Tibial artery (tissue), 4 donors: ENCODE data around the gene SYTL2.
A peak's percentile ranks its signal among the peaks of the same experiment; 100 is the strongest.
"Not testable (repeated sequence)": the region's sequence is repeated elsewhere in the genome, so short reads cannot be mapped to it uniquely, and the experiment has no call there.

Experiments
- DNase-seq, 2 donors: peaks; one replicate each; pipeline ENCODE4 v3.0.0-alpha.2; 2019
- H3K27ac ChIP-seq, 2 donors: fragments of 200-600 bp; sonication (generic) in 1 of 2; 1 replicate in 1 of 2; 2 replicates in 1 of 2; pipeline ENCODE4 v1.5.1; 2018 to 2019; ENCODE audit warnings: mild to moderate bottlenecking in 1 of 2
- H3K27me3 ChIP-seq, 2 donors: fragments of 200-600 bp; sonication (generic) in 1 of 2; one replicate each; pipeline versions ENCODE4 v1.5.1 to v1.6.0; 2016 to 2019
- H3K36me3 ChIP-seq, 3 donors: fragments of 200-600 bp; sonication (generic) in 2 of 3; one replicate each; pipeline ENCODE4 v1.5.1; 2016 to 2019; ENCODE audit warnings: mild to moderate bottlenecking in 2 of 3
- H3K4me1 ChIP-seq, 4 donors: fragments of 200-600 bp; sonication (generic) in 2 of 4; 1 replicate in 3 of 4; 2 replicates in 1 of 4; pipeline ENCODE4 v1.5.1; 2016 to 2019
- H3K4me3 ChIP-seq, 2 donors: fragments of 200-600 bp; sonication (generic) in 1 of 2; 1 replicate in 1 of 2; 2 replicates in 1 of 2; pipeline ENCODE4 v1.5.1; 2018 to 2019; ENCODE audit warnings: mild to moderate bottlenecking in 2 of 2
- H3K9me3 ChIP-seq, 3 donors: fragments of 200-600 bp; sonication (generic) in 1 of 3; one replicate each; pipeline ENCODE4 v1.5.1; 2016 to 2019
- CTCF ChIP-seq, 2 experiments: fragments of 200-600 bp in 1 of 2; fragments of 450-650 bp in 1 of 2; IDR thresholded peaks; one replicate each; pipeline ENCODE4 v1.5.1; 2017 to 2019; ENCODE audit warnings: antibody characterized with exemption in 2 of 2, mild to moderate bottlenecking in 1 of 2, moderate library complexity in 1 of 2
- intact Hi-C: fragments of 100-400 bp; cut with DNase I; formaldehyde crosslinking; loops from one replicate; pipeline ENCODE4 v1.15.0; 2023; ENCODE audit warnings: low total_unique reads

The SYTL2 gene

DNA sequence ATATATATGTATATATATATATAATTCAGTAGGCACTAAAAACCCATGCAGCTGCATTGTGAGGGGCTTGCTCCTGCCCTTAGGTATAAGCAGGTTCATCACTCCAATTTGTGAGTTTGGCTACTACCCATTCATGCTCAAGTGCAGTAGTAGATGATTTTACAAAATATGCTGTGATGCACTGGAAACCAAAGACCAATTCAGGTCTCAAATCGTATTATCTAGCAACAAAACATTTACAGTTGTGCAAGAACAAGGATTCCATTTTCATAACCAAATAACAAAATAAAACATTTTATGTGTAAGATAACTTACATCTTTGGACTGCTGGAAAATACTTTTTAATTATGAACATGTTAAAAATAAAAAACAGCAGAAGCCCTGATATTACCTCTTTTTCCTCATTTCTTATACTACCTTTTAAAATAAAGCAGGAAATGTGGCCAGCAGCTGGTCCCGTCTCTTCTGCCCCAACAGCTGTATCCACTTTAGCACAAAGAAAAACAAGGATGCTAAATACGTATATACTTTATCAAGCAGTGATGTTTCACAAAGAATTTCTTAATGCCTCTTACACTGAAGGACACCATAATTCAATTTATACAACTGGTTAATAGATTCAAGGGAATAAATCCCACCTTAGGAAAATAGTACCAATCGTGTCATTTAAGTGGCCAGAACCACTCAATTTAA lies 148.8 kb downstream of the SYTL2 start:
- Histone ChIP-seq H3K36me3 (peaks cover 0 to 9% (median 8%) of the 10 kb centered on the region in 3 donors), H3K9me3 (no peaks in the 10 kb centered on the region), H3K27ac (peak overlapping the region in 1 of 2 donors; percentile 96), H3K4me3 (peak overlapping the region; percentile 71 to 95), H3K27me3 (no peaks in the 10 kb centered on the region), H3K4me1 (peaks cover 0 to 62% (median 26%) of the 10 kb centered on the region in 4 donors)
- intact Hi-C loops = loop anchor here (5.0 kb wide), 1 partner anchor 35 kb away; the partner anchor contains the start of genes DLG2 and TMEM126B
- TF ChIP-seq CTCF (IDR thresholded peaks at IDR 0.05) = no peak
- no peak for DNase-seq

DNA sequence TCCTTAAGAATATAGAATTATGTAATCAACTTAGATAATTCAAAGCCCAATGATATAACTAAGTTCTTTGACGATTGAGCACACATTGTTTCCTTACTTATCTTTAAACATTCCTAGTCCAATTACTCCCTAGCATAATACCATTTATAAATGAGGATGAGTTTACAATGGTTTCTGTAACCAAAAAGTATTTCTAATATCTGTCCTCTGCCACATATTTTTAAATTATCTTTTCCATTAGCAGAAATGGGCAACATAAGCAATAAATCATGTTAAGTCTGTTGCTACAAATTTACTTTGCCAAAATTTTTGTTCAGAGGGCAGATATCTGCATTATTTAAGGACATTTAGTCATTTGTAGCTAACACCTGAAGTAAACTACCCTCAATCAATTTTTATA lies 152.8 kb downstream of the SYTL2 start:
- no peak for DNase-seq
- H3K27ac ChIP-seq = no peak overlapping the region
- intact Hi-C loops = no loop called here
- H3K4me3 ChIP-seq = no peak overlapping the region
- peaks cover 0 to 62% (median 25%) of the 10 kb centered on the region in 4 donors for H3K4me1 ChIP-seq
- H3K27me3 ChIP-seq = no peaks in the 10 kb centered on the region
- H3K9me3 ChIP-seq = no peaks in the 10 kb centered on the region
- no peak for TF ChIP-seq CTCF (IDR thresholded peaks at IDR 0.05)
- peaks cover 4 to 26% (median 9%) of the 10 kb centered on the region in 3 donors for H3K36me3 ChIP-seq

GRCh38 chr11:85656777-85657176 lies 154.2 kb downstream of the SYTL2 start:
- peaks cover 4 to 30% (median 9%) of the 10 kb centered on the region in 3 donors for H3K36me3 ChIP-seq
- no peak overlapping the region for H3K27ac ChIP-seq
- H3K27me3 ChIP-seq = no peaks in the 10 kb centered on the region
- H3K9me3 ChIP-seq = no peaks in the 10 kb centered on the region
- H3K4me1 ChIP-seq = peaks cover 0 to 48% (median 22%) of the 10 kb centered on the region in 4 donors
- H3K4me3 ChIP-seq = no peak overlapping the region
- intact Hi-C loops = no loop called here
- DNase-seq = no peak
- no peak for TF ChIP-seq CTCF (IDR thresholded peaks at IDR 0.05)

- H3K27me3 ChIP-seq, H3K4me3 ChIP-seq, H3K27ac ChIP-seq, DNase-seq, intact Hi-C loops, H3K9me3 ChIP-seq: not testable (repeated sequence)
- peaks cover 0 to 25% (median 9%) of the 10 kb centered on the region in 4 donors for H3K4me1 ChIP-seq
- peaks cover 4 to 30% (median 4%) of the 10 kb centered on the region in 3 donors for H3K36me3 ChIP-seq
Observed at GRCh38 chr11:85654343-85654742, 156.6 kb downstream of the SYTL2 start.

- DNase-seq = no peak
- no peaks in the 10 kb centered on the region for H3K27me3 ChIP-seq
- H3K27ac ChIP-seq = no peak overlapping the region
- H3K4me1 ChIP-seq = peaks cover 0 to 23% (median 10%) of the 10 kb centered on the region in 4 donors
- H3K9me3 ChIP-seq = no peaks in the 10 kb centered on the region
- intact Hi-C loops = no loop called here
- TF ChIP-seq CTCF (IDR thresholded peaks at IDR 0.05) = no peak
- no peak overlapping the region for H3K4me3 ChIP-seq
- peaks cover 4 to 30% (median 4%) of the 10 kb centered on the region in 3 donors for H3K36me3 ChIP-seq
Observed at GRCh38 chr11:85652786-85653447, 158.0 kb downstream of the SYTL2 start.

- Histone ChIP-seq H3K4me3 (no peak overlapping the region), H3K4me1 (peaks cover 0 to 20% (median 17%) of the 10 kb centered on the region in 4 donors), H3K36me3 (peaks cover 0 to 25% (median 4%) of the 10 kb centered on the region in 3 donors), H3K9me3 (no peaks in the 10 kb centered on the region), H3K27me3 (no peaks in the 10 kb centered on the region), H3K27ac (no peak overlapping the region)
- intact Hi-C loops = no loop called here
- DNase-seq = no peak
- no peak for TF ChIP-seq CTCF (IDR thresholded peaks at IDR 0.05)
Observed at GRCh38 chr11:85651118-85651517, 159.8 kb downstream of the SYTL2 start.
